IMR-90 (cell line): ENCODE measurements around the gene DCAF17. TPM values are rescaled to one million over a fixed set of nuclear protein-coding genes. Genes with fewer than 3 reads are reported as not detected.

Experiments
- ATAC-seq: fragments of 200-7000 bp; cut with Tn5 transposase; 2 replicates; pipeline ENCODE4 v1.9.1; 2020; ENCODE audit warnings: low read depth, mild to moderate bottlenecking, moderate library complexity
- BruUV-seq: library from RNA; stranded (reverse); fragments of 400-500 nt; replicated peaks from 2 replicates; lab custom pipeline; 2021; lab: Mats Ljungman, UMichigan
- CTCF ChIA-PET: fragments of 300-600 bp; formaldehyde crosslinking; extraction: SDS; loops from one replicate; lab custom pipeline; 2021; ENCODE audit warnings: antibody characterized with exemption; lab: Yijun Ruan, JAX
- POLR2A ChIA-PET: fragments of 300-600 bp; sonication (Branson Sonifier 250); formaldehyde crosslinking; loops from one replicate; lab custom pipeline; 2022; ENCODE audit warnings: antibody characterized with exemption; ENCODE audit not compliant: unreplicated experiment; lab: Charles Lee
- DNase-seq: peaks from one replicate; pipeline ENCODE4 v3.0.0; 2013
- H2AFZ ChIP-seq: replicated peaks from 2 replicates; pipeline ENCODE3; 2013; ENCODE audit warnings: low read length, mild to moderate bottlenecking; ENCODE audit not compliant: poor library complexity
- H2AK5ac ChIP-seq: 2 replicates; pipeline ENCODE4 v1.6.1; 2013; ENCODE audit warnings: low read depth, low read length, inconsistent platforms
- H2AK9ac ChIP-seq: replicated peaks from 2 replicates; pipeline ENCODE3; 2013; ENCODE audit warnings: mild to moderate bottlenecking, low read depth, low read length, moderate library complexity; ENCODE audit not compliant: poor library complexity
- H2BK120ac ChIP-seq: 2 replicates; pipeline ENCODE4 v1.6.1; 2013; ENCODE audit warnings: low read depth, low read length, inconsistent platforms
- H2BK15ac ChIP-seq: 3 replicates; pipeline ENCODE4 v1.6.1; 2013; ENCODE audit warnings: low read depth, low read length, inconsistent platforms
- H2BK20ac ChIP-seq: 2 replicates; pipeline ENCODE4 v1.6.1; 2013; ENCODE audit warnings: low read depth, mild to moderate bottlenecking, inconsistent platforms, low read length, moderate library complexity
- H2BK5ac ChIP-seq: 2 replicates; pipeline ENCODE4 v1.6.1; 2013; ENCODE audit warnings: mild to moderate bottlenecking, low read depth, low read length, inconsistent platforms; ENCODE audit not compliant: poor library complexity, severe bottlenecking
- H3K14ac ChIP-seq: replicated peaks from 2 replicates; pipeline ENCODE4 v1.6.1; 2013; ENCODE audit warnings: low read depth, low read length, inconsistent platforms
- H3K18ac ChIP-seq: 2 replicates; pipeline ENCODE4 v1.6.1; 2013; ENCODE audit warnings: low read depth, low read length, control low read depth
- H3K23ac ChIP-seq: 2 replicates; pipeline ENCODE4 v1.6.1; 2013; ENCODE audit warnings: low read depth, low read length, inconsistent platforms
- H3K27ac ChIP-seq: 2 replicates; pipeline ENCODE4 v1.5.1; 2013; ENCODE audit warnings: mild to moderate bottlenecking, control low read depth, low read length; ENCODE audit not compliant: insufficient read depth
- H3K27me3 ChIP-seq: 2 replicates; pipeline ENCODE4 v1.6.1; 2013; ENCODE audit warnings: low read length; ENCODE audit not compliant: control insufficient read depth, insufficient read depth
- H3K36me3 ChIP-seq: 2 replicates; pipeline ENCODE4 v1.6.1; 2013; ENCODE audit warnings: low read length, mixed read lengths; ENCODE audit not compliant: control insufficient read depth, insufficient read depth
- H3K4ac ChIP-seq: 2 replicates; pipeline ENCODE4 v1.6.1; 2013; ENCODE audit warnings: low read depth, low read length, inconsistent platforms
- H3K4me1 ChIP-seq: 2 replicates; pipeline ENCODE4 v1.6.1; 2013; ENCODE audit warnings: low read length, mixed read lengths; ENCODE audit not compliant: control insufficient read depth, insufficient read depth
- H3K4me2 ChIP-seq: 2 replicates; pipeline ENCODE4 v1.6.1; 2013; ENCODE audit warnings: low read depth, mild to moderate bottlenecking, control low read depth, low read length, moderate library complexity
- H3K4me3 ChIP-seq: 2 replicates; pipeline ENCODE4 v1.5.1; 2013; ENCODE audit warnings: low read depth, mild to moderate bottlenecking, control low read depth, low read length, moderate library complexity; ENCODE audit not compliant: insufficient read depth
- H3K56ac ChIP-seq: 2 replicates; pipeline ENCODE4 v1.6.1; 2013; ENCODE audit warnings: low read length, inconsistent platforms; ENCODE audit not compliant: insufficient read depth; ENCODE audit errors: extremely low read depth
- H3K79me1 ChIP-seq, 2 experiments: 2 replicates each; pipeline ENCODE4 v1.6.1; 2013; ENCODE audit warnings: low read length in 2 of 2, inconsistent platforms in 1 of 2, low read depth in 1 of 2
- H3K9ac ChIP-seq: 2 replicates; pipeline ENCODE4 v1.6.1; 2013; ENCODE audit warnings: low read depth, low read length, control low read depth
- H3K9me1 ChIP-seq: 2 replicates; pipeline ENCODE4 v1.6.1; 2013; ENCODE audit warnings: low read length, inconsistent platforms; ENCODE audit not compliant: insufficient read depth
- H3K9me3 ChIP-seq: 2 replicates; pipeline ENCODE4 v1.6.1; 2013; ENCODE audit warnings: low read length; ENCODE audit not compliant: control insufficient read depth, insufficient read depth
- H4K20me1 ChIP-seq: 2 replicates; pipeline ENCODE4 v1.6.1; 2013; ENCODE audit warnings: low read length, inconsistent platforms; ENCODE audit not compliant: insufficient read depth
- H4K5ac ChIP-seq: 2 replicates; pipeline ENCODE4 v1.6.1; 2013; ENCODE audit warnings: mild to moderate bottlenecking, low read depth, low read length, control low read depth
- H4K8ac ChIP-seq, 2 experiments: 2 replicates each; pipeline ENCODE4 v1.6.1; 2013; ENCODE audit warnings: low read depth in 2 of 2, low read length in 2 of 2, control low read depth in 1 of 2, inconsistent platforms in 1 of 2
- H4K91ac ChIP-seq: 2 replicates; pipeline ENCODE4 v1.6.1; 2013; ENCODE audit warnings: low read depth, low read length, inconsistent platforms; ENCODE audit not compliant: insufficient read depth
- BHLHE40 ChIP-seq: fragments of 150-350 bp; IDR thresholded peaks from 2 replicates; pipeline ENCODE4 v1.6.1; 2016; ENCODE audit warnings: mild to moderate bottlenecking, low read depth, low read length
- CEBPB ChIP-seq: IDR thresholded peaks from 2 replicates; pipeline ENCODE4 v1.6.1; 2012; ENCODE audit warnings: low read depth, low read length, improper control_type of control experiment
- CHD1 ChIP-seq: IDR thresholded peaks from 2 replicates; pipeline ENCODE4 v1.6.1; 2012; ENCODE audit warnings: low read depth, low read length, improper control_type of control experiment
- FOS ChIP-seq: fragments of 150-350 bp; IDR thresholded peaks from 2 replicates; pipeline ENCODE4 v1.6.1; 2016; ENCODE audit warnings: low read depth, low read length
- MAFK ChIP-seq: IDR thresholded peaks from 2 replicates; pipeline ENCODE4 v1.6.1; 2012; ENCODE audit warnings: low read depth, low read length, improper control_type of control experiment
- MAZ ChIP-seq: IDR thresholded peaks from 2 replicates; pipeline ENCODE4 v1.6.1; 2012; ENCODE audit warnings: low read depth, mild to moderate bottlenecking, low read length, improper control_type of control experiment, moderate library complexity, borderline replicate concordance
- MXI1 ChIP-seq: IDR thresholded peaks from 2 replicates; pipeline ENCODE4 v1.6.1; 2012; ENCODE audit warnings: low read depth, mild to moderate bottlenecking, low read length, moderate library complexity, borderline replicate concordance
- NFE2L2 ChIP-seq: fragments of 150-350 bp; IDR thresholded peaks from 2 replicates; pipeline ENCODE4 v1.6.1; 2016; ENCODE audit warnings: low read depth, mild to moderate bottlenecking, low read length
- POLR2A ChIP-seq: IDR thresholded peaks from 2 replicates; pipeline ENCODE4 v1.6.1; 2012; ENCODE audit warnings: mild to moderate bottlenecking, low read depth, low read length
- RCOR1 ChIP-seq: IDR thresholded peaks from 2 replicates; pipeline ENCODE4 v1.6.1; 2012; ENCODE audit warnings: mild to moderate bottlenecking, low read length, improper control_type of control experiment; ENCODE audit not compliant: insufficient replicate concordance
- SMC3 ChIP-seq: fragments of 150-350 bp; IDR thresholded peaks from 2 replicates; pipeline ENCODE4 v1.6.1; 2016; ENCODE audit warnings: low read depth, mild to moderate bottlenecking, antibody characterized with exemption, low read length, moderate library complexity
- WGBS, 2 experiments: methylation state at CpG; one replicate each; pipeline versions ENCODE4 v1.1.5 to v1.1.7; 2013; ENCODE audit warnings: missing lambda C conversion rate in 2 of 2; ENCODE audit not compliant: insufficient read length in 1 of 2; ENCODE audit errors: extremely low coverage in 2 of 2; 5-methylcytosine and 5-hydroxymethylcytosine counted together
- dilution Hi-C: fragments of 300-500 bp; cut with HindIII; formaldehyde crosslinking; loops from one replicate; pipeline ENCODE4 v1.14.3; 2018; ENCODE audit warnings: low sequenced_read_pairs; ENCODE audit not compliant: unreplicated experiment
- in situ Hi-C: fragments of 300-500 bp; cut with MboI; formaldehyde crosslinking; loops from 3 replicates; pipeline ENCODE4 v1.14.3; 2019; ENCODE audit warnings: low sequenced_read_pairs, inconsistent platforms, mixed read lengths
- intact Hi-C: fragments of 100-400 bp; cut with micrococcal nuclease; formaldehyde crosslinking; loops from 2 replicates; pipeline ENCODE4 v1.10.0; 2022
- polyA plus RNA-seq, 3 experiments: library from polyadenylated mRNA; depleted of rRNA; stranded (reverse); fragments of >200 nt; gene quantifications; 2 replicates each; pipeline ENCODE4 v1.2.3, GENCODE V29; 2012; ENCODE audit warnings: low replicate concordance in 1 of 3
- total RNA-seq: library from RNA; depleted of rRNA; stranded (reverse); fragments of >200 nt; gene quantifications from 2 replicates; pipeline ENCODE4 v1.2.3, GENCODE V29; 2012
- TF ChIP-seq, protein P1 (sequence below): fragments of 150-350 bp; IDR thresholded peaks from 2 replicates; pipeline ENCODE4 v1.6.1; 2016; ENCODE audit warnings: low read depth, mild to moderate bottlenecking, low read length, moderate library complexity, borderline replicate concordance
- TF ChIP-seq, protein P2 (sequence below): fragments of 150-350 bp; IDR thresholded peaks from 2 replicates; pipeline ENCODE4 v1.6.1; 2017; ENCODE audit warnings: mild to moderate bottlenecking, antibody characterized with exemption, low read length, low read depth
- TF ChIP-seq, protein P3 (sequence below): conservative IDR thresholded peaks from 2 replicates; pipeline ENCODE4 v1.5.1; 2012; ENCODE audit warnings: mild to moderate bottlenecking, low read depth, low read length, improper control_type of control experiment

The DCAF17 gene
- total and polyA plus RNA-seq, 2 of the 4 experiments (the other 2 are of a cell fraction) = 6.7 to 13.1 TPM

DNA sequence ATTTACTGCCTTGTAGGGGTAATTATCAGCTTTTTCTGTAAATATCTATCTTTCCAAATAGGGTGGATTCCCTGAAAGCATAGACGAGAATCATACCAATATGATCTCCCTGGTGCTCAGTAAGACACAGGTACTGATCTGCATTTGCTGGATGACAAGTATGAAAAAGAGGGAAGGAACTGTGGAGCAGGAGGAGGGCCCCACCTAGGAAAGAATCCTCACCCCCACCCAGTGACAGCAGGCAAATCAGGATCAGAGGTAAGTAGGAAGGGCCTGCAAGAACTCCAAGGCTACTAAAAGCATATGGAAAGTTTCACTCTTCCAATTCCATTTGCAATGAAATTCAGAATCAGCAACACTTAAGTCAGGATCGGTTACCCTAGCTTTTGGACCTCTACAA lies 42.5 kb upstream of the DCAF17 start:
- WGBS, 2 experiments = no CpG with 5 or more reads among the region's 2 CpGs
- ATAC-seq (no peak; the same call in 1 of the 2 replicates), DNase-seq (no peak)
- H3K9ac ChIP-seq = no peak overlapping the region
- H3K4me1 ChIP-seq = peaks cover 3% of the 10 kb centered on the region
- H3K4me3 ChIP-seq = no peak overlapping the region
- H3K14ac ChIP-seq = peak overlapping the region; percentile 55; the same call in 1 of the 2 replicates
- peak overlapping the region; percentile 73 for H3K4ac ChIP-seq
- H3K56ac ChIP-seq = no peak overlapping the region; the same call in 1 of the 2 replicates
- peak overlapping the region in 1 of 2 experiments; percentile 34; a peak in 1 of 4 replicates for H4K8ac ChIP-seq
- 0 out of 2 replicates have a peak, but pooled peaks cover 4% of the 10 kb centered on the region for H3K9me1 ChIP-seq
- no peak overlapping the region for H2BK5ac ChIP-seq
- no peak overlapping the region; the same call in 1 of the 2 replicates for H2AK5ac ChIP-seq
- H3K27ac ChIP-seq = peak overlapping the region; percentile 29; the same call in 1 of the 2 replicates
- H4K5ac ChIP-seq = no peak overlapping the region
- H3K23ac ChIP-seq = no peak overlapping the region
- no peak overlapping the region for H3K18ac ChIP-seq
- BruUV-seq = no TSS peak
- TF ChIP-seq NFE2L2 = no peak
- TF ChIP-seq MAZ = no peak
- TF ChIP-seq, protein P1, sequence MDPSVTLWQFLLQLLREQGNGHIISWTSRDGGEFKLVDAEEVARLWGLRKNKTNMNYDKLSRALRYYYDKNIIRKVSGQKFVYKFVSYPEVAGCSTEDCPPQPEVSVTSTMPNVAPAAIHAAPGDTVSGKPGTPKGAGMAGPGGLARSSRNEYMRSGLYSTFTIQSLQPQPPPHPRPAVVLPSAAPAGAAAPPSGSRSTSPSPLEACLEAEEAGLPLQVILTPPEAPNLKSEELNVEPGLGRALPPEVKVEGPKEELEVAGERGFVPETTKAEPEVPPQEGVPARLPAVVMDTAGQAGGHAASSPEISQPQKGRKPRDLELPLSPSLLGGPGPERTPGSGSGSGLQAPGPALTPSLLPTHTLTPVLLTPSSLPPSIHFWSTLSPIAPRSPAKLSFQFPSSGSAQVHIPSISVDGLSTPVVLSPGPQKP = no peak
- TF ChIP-seq, protein P2, sequence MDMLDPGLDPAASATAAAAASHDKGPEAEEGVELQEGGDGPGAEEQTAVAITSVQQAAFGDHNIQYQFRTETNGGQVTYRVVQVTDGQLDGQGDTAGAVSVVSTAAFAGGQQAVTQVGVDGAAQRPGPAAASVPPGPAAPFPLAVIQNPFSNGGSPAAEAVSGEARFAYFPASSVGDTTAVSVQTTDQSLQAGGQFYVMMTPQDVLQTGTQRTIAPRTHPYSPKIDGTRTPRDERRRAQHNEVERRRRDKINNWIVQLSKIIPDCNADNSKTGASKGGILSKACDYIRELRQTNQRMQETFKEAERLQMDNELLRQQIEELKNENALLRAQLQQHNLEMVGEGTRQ = no peak
- no peak for TF ChIP-seq RCOR1
- TF ChIP-seq MAFK = no peak
- no peak for TF ChIP-seq CEBPB
- TF ChIP-seq FOS = no peak
- TF ChIP-seq MXI1 = no peak
- TF ChIP-seq POLR2A = no peak
- TF ChIP-seq BHLHE40 = no peak
- TF ChIP-seq, protein P3, sequence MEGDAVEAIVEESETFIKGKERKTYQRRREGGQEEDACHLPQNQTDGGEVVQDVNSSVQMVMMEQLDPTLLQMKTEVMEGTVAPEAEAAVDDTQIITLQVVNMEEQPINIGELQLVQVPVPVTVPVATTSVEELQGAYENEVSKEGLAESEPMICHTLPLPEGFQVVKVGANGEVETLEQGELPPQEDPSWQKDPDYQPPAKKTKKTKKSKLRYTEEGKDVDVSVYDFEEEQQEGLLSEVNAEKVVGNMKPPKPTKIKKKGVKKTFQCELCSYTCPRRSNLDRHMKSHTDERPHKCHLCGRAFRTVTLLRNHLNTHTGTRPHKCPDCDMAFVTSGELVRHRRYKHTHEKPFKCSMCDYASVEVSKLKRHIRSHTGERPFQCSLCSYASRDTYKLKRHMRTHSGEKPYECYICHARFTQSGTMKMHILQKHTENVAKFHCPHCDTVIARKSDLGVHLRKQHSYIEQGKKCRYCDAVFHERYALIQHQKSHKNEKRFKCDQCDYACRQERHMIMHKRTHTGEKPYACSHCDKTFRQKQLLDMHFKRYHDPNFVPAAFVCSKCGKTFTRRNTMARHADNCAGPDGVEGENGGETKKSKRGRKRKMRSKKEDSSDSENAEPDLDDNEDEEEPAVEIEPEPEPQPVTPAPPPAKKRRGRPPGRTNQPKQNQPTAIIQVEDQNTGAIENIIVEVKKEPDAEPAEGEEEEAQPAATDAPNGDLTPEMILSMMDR = no peak
- no peak for TF ChIP-seq CHD1
- TF ChIP-seq SMC3 = no peak
- ChIA-PET POLR2A (no interaction called here), CTCF (no interaction called here)
- in situ Hi-C loops = no loop called here
- H2AFZ ChIP-seq = no peak overlapping the region
- dilution Hi-C loops = no loop called here
- peaks cover 3 to 8% of the 10 kb centered on the region in 2 experiments; a peak in 2 of 4 replicates for H3K79me1 ChIP-seq
- 0 out of 2 replicates have a peak overlapping the region, but pooled peaks have one; percentile 2 for H2BK120ac ChIP-seq
- H3K36me3 ChIP-seq = no peaks in the 10 kb centered on the region
- peak overlapping the region; percentile 20; the same call in 1 of the 2 replicates for H2BK20ac ChIP-seq
- no peaks in the 10 kb centered on the region for H4K20me1 ChIP-seq
- no peak overlapping the region; the same call in 1 of the 2 replicates for H3K4me2 ChIP-seq
- no peak overlapping the region for H4K91ac ChIP-seq
- no peaks in the 10 kb centered on the region for H3K9me3 ChIP-seq
- no peak overlapping the region for H2AK9ac ChIP-seq
- no peak overlapping the region for H2BK15ac ChIP-seq
- intact Hi-C loops = no loop called here
- H3K27me3 ChIP-seq = no peaks in the 10 kb centered on the region
